ENCODE results near the gene DNAJC30.

DNA sequence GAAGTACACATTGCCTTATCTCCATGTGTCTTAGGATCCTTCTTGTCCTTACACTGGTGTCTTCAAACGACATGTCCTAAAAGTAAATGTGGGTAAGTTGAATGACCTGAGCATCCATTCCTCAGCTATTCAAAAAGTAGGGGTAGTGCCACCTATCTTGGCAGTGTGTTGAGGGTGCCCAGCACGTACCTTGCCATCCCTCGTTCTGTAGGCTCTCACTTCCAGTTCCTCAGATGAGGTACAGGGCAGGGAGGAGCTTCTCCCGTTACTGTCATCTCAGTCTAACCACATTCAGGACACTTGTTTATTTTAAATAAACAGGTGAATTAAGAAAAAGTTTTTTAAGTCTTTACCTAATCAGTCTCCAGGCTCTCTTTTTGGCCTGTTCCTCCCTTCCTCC is 13.1 kb upstream of the DNAJC30 start:
- TF ChIP-seq, protein P1, sequence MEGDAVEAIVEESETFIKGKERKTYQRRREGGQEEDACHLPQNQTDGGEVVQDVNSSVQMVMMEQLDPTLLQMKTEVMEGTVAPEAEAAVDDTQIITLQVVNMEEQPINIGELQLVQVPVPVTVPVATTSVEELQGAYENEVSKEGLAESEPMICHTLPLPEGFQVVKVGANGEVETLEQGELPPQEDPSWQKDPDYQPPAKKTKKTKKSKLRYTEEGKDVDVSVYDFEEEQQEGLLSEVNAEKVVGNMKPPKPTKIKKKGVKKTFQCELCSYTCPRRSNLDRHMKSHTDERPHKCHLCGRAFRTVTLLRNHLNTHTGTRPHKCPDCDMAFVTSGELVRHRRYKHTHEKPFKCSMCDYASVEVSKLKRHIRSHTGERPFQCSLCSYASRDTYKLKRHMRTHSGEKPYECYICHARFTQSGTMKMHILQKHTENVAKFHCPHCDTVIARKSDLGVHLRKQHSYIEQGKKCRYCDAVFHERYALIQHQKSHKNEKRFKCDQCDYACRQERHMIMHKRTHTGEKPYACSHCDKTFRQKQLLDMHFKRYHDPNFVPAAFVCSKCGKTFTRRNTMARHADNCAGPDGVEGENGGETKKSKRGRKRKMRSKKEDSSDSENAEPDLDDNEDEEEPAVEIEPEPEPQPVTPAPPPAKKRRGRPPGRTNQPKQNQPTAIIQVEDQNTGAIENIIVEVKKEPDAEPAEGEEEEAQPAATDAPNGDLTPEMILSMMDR (IDR thresholded peaks at IDR 0.05): no peak
- no peak for TF ChIP-seq POLR2A (IDR thresholded peaks at IDR 0.05)
